Measurements from ENCODE around the gene RB1.

DNA sequence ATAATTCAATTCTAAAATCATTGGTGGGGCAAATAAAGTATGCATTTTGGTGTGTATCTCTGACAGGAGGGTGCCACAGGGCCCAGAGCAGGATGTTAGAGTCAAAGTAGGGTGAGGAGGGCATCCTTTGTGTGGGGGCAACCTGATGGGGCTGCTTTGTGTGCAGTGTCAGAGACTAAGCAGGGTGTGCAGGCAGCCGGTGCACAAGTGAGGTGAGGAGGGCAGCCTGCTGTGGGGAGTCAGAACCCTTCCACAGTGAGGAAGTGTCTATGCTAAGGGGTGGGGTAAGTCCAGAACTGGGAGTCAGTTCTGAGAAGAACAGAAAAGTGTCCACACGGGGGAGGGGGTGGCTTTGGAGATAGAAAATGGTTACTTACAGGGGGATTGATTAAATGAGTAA, 40.7 kb downstream of the RB1 start:
- TF ChIP-seq, protein P1, sequence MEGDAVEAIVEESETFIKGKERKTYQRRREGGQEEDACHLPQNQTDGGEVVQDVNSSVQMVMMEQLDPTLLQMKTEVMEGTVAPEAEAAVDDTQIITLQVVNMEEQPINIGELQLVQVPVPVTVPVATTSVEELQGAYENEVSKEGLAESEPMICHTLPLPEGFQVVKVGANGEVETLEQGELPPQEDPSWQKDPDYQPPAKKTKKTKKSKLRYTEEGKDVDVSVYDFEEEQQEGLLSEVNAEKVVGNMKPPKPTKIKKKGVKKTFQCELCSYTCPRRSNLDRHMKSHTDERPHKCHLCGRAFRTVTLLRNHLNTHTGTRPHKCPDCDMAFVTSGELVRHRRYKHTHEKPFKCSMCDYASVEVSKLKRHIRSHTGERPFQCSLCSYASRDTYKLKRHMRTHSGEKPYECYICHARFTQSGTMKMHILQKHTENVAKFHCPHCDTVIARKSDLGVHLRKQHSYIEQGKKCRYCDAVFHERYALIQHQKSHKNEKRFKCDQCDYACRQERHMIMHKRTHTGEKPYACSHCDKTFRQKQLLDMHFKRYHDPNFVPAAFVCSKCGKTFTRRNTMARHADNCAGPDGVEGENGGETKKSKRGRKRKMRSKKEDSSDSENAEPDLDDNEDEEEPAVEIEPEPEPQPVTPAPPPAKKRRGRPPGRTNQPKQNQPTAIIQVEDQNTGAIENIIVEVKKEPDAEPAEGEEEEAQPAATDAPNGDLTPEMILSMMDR (IDR thresholded peaks at IDR 0.05) = no peak
- no peak for TF ChIP-seq EZH2 (IDR thresholded peaks at IDR 0.05; ENCODE audit: borderline replicate concordance, insufficient read depth, low read depth, low read length, poor library complexity, severe bottlenecking)

Measured in B cell (primary cell).